GM12878 (cell line): Measurements from ENCODE around the gene RNF121. TPM values are rescaled to one million over a fixed set of nuclear protein-coding genes. Genes with fewer than 3 reads are reported as not detected.

Experiments used
- BCL11A ChIP-seq: IDR thresholded peaks from 2 replicates; pipeline ENCODE4 v1.6.1; 2011; ENCODE audit warnings: low read depth, low read length
- CREB1 ChIP-seq: IDR thresholded peaks from 2 replicates; pipeline ENCODE4 v1.6.1; 2012; ENCODE audit warnings: low read depth, mild to moderate bottlenecking, inconsistent platforms
- EZH2 ChIP-seq: IDR thresholded peaks from 2 replicates; pipeline ENCODE4 v1.6.1; 2012; ENCODE audit warnings: low read depth, mild to moderate bottlenecking, control low read depth, inconsistent platforms, low read length, borderline replicate concordance; ENCODE audit not compliant: control insufficient read depth
- NFYA ChIP-seq: IDR thresholded peaks from 2 replicates; pipeline ENCODE4 v1.6.1; 2011; ENCODE audit warnings: low read depth, mild to moderate bottlenecking, low read length, improper control_type of control experiment, borderline replicate concordance
- POLR2AphosphoS2 ChIP-seq: IDR thresholded peaks from 2 replicates; pipeline ENCODE4 v1.6.1; 2011; ENCODE audit warnings: low read depth, mild to moderate bottlenecking, low read length, improper control_type of control experiment, moderate library complexity
- PRDM15 ChIP-seq: fragments of 450-650 bp; formaldehyde crosslinking; IDR thresholded peaks from 2 replicates; pipeline ENCODE4 v1.4.0; 2020; ENCODE audit warnings: mild to moderate bottlenecking, moderate library complexity
- RBBP5 ChIP-seq: fragments of 200-600 bp; sonication (generic); conservative IDR thresholded peaks from 2 replicates; pipeline ENCODE4 v1.6.1; 2016
- STAT1 ChIP-seq: fragments of 450-650 bp; conservative IDR thresholded peaks from 2 replicates; pipeline ENCODE4 v1.6.1; 2014; ENCODE audit warnings: antibody characterized with exemption, mild to moderate bottlenecking
- SUZ12 ChIP-seq: fragments of 200-600 bp; sonication (generic); IDR thresholded peaks from one replicate; pipeline ENCODE4 v1.6.1; 2018; ENCODE audit warnings: antibody characterized with exemption, mild to moderate bottlenecking; ENCODE audit not compliant: unreplicated experiment
- TCF12 ChIP-seq: IDR thresholded peaks from 2 replicates; pipeline ENCODE4 v1.6.1; 2011; ENCODE audit warnings: low read depth, mild to moderate bottlenecking, low read length
- TCF3 ChIP-seq: IDR thresholded peaks from 2 replicates; pipeline ENCODE4 v1.6.1; 2012; ENCODE audit warnings: low read depth, mild to moderate bottlenecking, low read length, borderline replicate concordance; ENCODE audit not compliant: insufficient read depth
- YY1 ChIP-seq: IDR thresholded peaks from 2 replicates; pipeline ENCODE4 v1.6.1; 2011; ENCODE audit warnings: low read depth, mild to moderate bottlenecking, low read length
- ZBTB33 ChIP-seq: fragments of 450-650 bp; IDR thresholded peaks from 2 replicates; pipeline ENCODE4 v1.6.1; 2017; ENCODE audit warnings: mild to moderate bottlenecking
- ZNF24 ChIP-seq: fragments of 450-650 bp; IDR thresholded peaks from 2 replicates; pipeline ENCODE4 v1.6.1; 2017; ENCODE audit warnings: antibody characterized with exemption, mild to moderate bottlenecking
- polyA plus RNA-seq, 11 experiments: library from polyadenylated mRNA; depleted of rRNA in 4 of 11; unstranded in 6 of 11; stranded (reverse) in 5 of 11; fragments of >200 nt; fragmentation: Nextera tagmentation in 4 of 11; fragmentation: Illumina TruSeq in 1 of 11; extraction: Ambion mirVana in 4 of 11; extraction: Trizol in 1 of 11; gene quantifications; 1 replicate in 1 of 11; 2 replicates in 10 of 11; pipeline versions ENCODE4 v1.2.1 to v1.2.3, GENCODE V29; 2011 to 2016; ENCODE audit warnings: inconsistent platforms in 2 of 11, missing spikeins in 2 of 11, low read depth in 1 of 11
- total RNA-seq, 4 experiments: library from RNA; depleted of rRNA in 3 of 4; stranded (reverse); fragments of >200 nt in 3 of 4; fragmentation: Illumina TruSeq in 1 of 4; extraction: Trizol in 1 of 4; gene quantifications; 2 replicates each; pipeline versions ENCODE4 v1.2.1 to v1.2.3, GENCODE V29; 2013 to 2021
- TF ChIP-seq, protein P1 (sequence below): IDR thresholded peaks from 2 replicates; pipeline ENCODE4 v1.6.1; 2011; ENCODE audit warnings: low read depth, mild to moderate bottlenecking, low read length, moderate library complexity, borderline replicate concordance; ENCODE audit errors: extremely low read depth
- TF ChIP-seq, protein P2 (sequence below): fragments of 450-650 bp; IDR thresholded peaks from 2 replicates; pipeline ENCODE4 v1.6.1; 2017; ENCODE audit warnings: low read depth, mild to moderate bottlenecking, moderate library complexity
- TF ChIP-seq, protein P3 (sequence below): fragments of 450-650 bp; IDR thresholded peaks from 2 replicates; pipeline ENCODE4 v1.6.1; 2017; ENCODE audit warnings: mild to moderate bottlenecking, low read depth, inconsistent platforms; ENCODE audit not compliant: poor library complexity, severe bottlenecking
- TF ChIP-seq, protein P4 (sequence below): IDR thresholded peaks from 2 replicates; pipeline ENCODE4 v1.6.1; 2012; ENCODE audit warnings: low read depth, low read length, improper control_type of control experiment

RNF121 gene
- total and polyA plus RNA-seq, 10 of the 15 experiments (the other 5 are each of a cell fraction or from before 2014, with no cell fraction given) = 8.6 to 73.7 (median 32.7) TPM

- TF ChIP-seq, protein P1, sequence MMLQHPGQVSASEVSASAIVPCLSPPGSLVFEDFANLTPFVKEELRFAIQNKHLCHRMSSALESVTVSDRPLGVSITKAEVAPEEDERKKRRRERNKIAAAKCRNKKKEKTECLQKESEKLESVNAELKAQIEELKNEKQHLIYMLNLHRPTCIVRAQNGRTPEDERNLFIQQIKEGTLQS = no peak
- TF ChIP-seq POLR2AphosphoS2 (no peak), STAT1 (no peak), RBBP5 (no peak), ZBTB33 (no peak), EZH2 (no peak), BCL11A (0 out of 2 replicates have a peak, but pooled peaks have one; percentile 14), NFYA (no peak), ZNF24 (no peak), CREB1 (0 out of 2 replicates have a peak, but pooled peaks have one; percentile 25), TCF3 (no peak), SUZ12 (no peak), TCF12 (no peak), YY1 (no peak), PRDM15 (CRISPR knock-in tag) (no peak)
- TF ChIP-seq, protein P2, sequence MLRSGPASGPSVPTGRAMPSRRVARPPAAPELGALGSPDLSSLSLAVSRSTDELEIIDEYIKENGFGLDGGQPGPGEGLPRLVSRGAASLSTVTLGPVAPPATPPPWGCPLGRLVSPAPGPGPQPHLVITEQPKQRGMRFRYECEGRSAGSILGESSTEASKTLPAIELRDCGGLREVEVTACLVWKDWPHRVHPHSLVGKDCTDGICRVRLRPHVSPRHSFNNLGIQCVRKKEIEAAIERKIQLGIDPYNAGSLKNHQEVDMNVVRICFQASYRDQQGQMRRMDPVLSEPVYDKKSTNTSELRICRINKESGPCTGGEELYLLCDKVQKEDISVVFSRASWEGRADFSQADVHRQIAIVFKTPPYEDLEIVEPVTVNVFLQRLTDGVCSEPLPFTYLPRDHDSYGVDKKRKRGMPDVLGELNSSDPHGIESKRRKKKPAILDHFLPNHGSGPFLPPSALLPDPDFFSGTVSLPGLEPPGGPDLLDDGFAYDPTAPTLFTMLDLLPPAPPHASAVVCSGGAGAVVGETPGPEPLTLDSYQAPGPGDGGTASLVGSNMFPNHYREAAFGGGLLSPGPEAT = no peak
- TF ChIP-seq, protein P3, sequence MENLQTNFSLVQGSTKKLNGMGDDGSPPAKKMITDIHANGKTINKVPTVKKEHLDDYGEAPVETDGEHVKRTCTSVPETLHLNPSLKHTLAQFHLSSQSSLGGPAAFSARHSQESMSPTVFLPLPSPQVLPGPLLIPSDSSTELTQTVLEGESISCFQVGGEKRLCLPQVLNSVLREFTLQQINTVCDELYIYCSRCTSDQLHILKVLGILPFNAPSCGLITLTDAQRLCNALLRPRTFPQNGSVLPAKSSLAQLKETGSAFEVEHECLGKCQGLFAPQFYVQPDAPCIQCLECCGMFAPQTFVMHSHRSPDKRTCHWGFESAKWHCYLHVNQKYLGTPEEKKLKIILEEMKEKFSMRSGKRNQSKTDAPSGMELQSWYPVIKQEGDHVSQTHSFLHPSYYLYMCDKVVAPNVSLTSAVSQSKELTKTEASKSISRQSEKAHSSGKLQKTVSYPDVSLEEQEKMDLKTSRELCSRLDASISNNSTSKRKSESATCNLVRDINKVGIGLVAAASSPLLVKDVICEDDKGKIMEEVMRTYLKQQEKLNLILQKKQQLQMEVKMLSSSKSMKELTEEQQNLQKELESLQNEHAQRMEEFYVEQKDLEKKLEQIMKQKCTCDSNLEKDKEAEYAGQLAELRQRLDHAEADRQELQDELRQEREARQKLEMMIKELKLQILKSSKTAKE = peak; percentile 25
- TF ChIP-seq, protein P4, sequence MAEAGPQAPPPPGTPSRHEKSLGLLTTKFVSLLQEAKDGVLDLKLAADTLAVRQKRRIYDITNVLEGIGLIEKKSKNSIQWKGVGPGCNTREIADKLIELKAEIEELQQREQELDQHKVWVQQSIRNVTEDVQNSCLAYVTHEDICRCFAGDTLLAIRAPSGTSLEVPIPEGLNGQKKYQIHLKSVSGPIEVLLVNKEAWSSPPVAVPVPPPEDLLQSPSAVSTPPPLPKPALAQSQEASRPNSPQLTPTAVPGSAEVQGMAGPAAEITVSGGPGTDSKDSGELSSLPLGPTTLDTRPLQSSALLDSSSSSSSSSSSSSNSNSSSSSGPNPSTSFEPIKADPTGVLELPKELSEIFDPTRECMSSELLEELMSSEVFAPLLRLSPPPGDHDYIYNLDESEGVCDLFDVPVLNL = no peak
These were observed 63.4 kb downstream of the RNF121 start (continued) for GRCh38 chr11:71992136-71992730.
